Activated CD8-positive, alpha-beta memory T cell treated with anti-CD3 and anti-CD28 coated beads, Interleukin-2, amount 10 ng/mL, durations not matched to agents 7 days and 5 days (primary cell): ENCODE measurements around the gene FTO. TPM values are rescaled to one million over a fixed set of nuclear protein-coding genes. Genes with fewer than 3 reads are reported as not detected.

ENCODE experiments used
- ATAC-seq: fragments of 150-1000 bp; cut with Tn5 transposase; one replicate; pipeline ENCODE4 v1.10.0; 2021; ENCODE audit warnings: moderate library complexity
- CTCF ChIA-PET: fragments of 350-600 bp; sonication (Branson Sonifier 250); formaldehyde crosslinking; loops from one replicate; lab custom pipeline; 2021; ENCODE audit warnings: antibody characterized with exemption; lab: Charles Lee
- DNase-seq: peaks from one replicate; pipeline ENCODE4 v3.0.0-alpha.2; 2020
- H3K27ac Mint-ChIP-seq: one replicate; pipeline ENCODE4 v1.8.0; 2021; ENCODE audit warnings: mild to moderate bottlenecking, mixed read lengths
- H3K27me3 Mint-ChIP-seq: one replicate; pipeline ENCODE4 v1.8.0; 2021; ENCODE audit warnings: mixed read lengths
- H3K36me3 Mint-ChIP-seq: one replicate; pipeline ENCODE4 v1.8.0; 2021; ENCODE audit warnings: mild to moderate bottlenecking, mixed read lengths
- H3K4me1 Mint-ChIP-seq: one replicate; pipeline ENCODE4 v1.8.0; 2021; ENCODE audit warnings: mixed read lengths
- H3K4me3 Mint-ChIP-seq: one replicate; pipeline ENCODE4 v1.8.0; 2021; ENCODE audit warnings: mild to moderate bottlenecking, moderate library complexity, mixed read lengths
- H3K9me3 Mint-ChIP-seq: one replicate; pipeline ENCODE4 v1.8.0; 2022; ENCODE audit warnings: low read depth, mixed read lengths
- total RNA-seq, 2 experiments: library from RNA; stranded (reverse); gene quantifications; one replicate each; pipeline ENCODE4 v1.2.3, GENCODE V29; 2021

The FTO gene
- total RNA-seq, 2 experiments from 2014 or later: 47.4 to 57.7 TPM

- Mint-ChIP-seq H3K27me3 (no peaks in the 10 kb centered on the region), H3K4me3 (no peak overlapping the region), H3K9me3 (no peaks in the 10 kb centered on the region), H3K36me3 (peaks cover 2% of the 10 kb centered on the region), H3K27ac (peak overlapping the region; percentile 30), H3K4me1 (peaks cover 25% of the 10 kb centered on the region)
- peak; percentile 43 for DNase-seq
- peak; percentile 84 for ATAC-seq
- CTCF ChIA-PET: no interaction called here
Observed at GRCh38 chr16:53768593-53768992, 64.6 kb downstream of the FTO start.

GRCh38 chr16:53769185-53769584 lies 65.2 kb downstream of the FTO start:
- Mint-ChIP-seq H3K27me3 (no peaks in the 10 kb centered on the region), H3K36me3 (no peaks in the 10 kb centered on the region), H3K9me3 (no peaks in the 10 kb centered on the region), H3K4me3 (no peak overlapping the region), H3K27ac (no peak overlapping the region), H3K4me1 (peaks cover 21% of the 10 kb centered on the region)
- CTCF ChIA-PET: interaction anchor here (1.3 kb wide), 1 partner anchor 14 kb away, joined by 5 read pairs; no protein-coding TSS in a partner anchor
- ATAC-seq: no peak
- no peak for DNase-seq

- CTCF ChIA-PET: interaction anchor here (1.3 kb wide), 1 partner anchor 13 kb away, joined by 5 read pairs; no protein-coding TSS in a partner anchor
Observed at GRCh38 chr16:53769787-53770186, 65.8 kb downstream of the FTO start.

DNA sequence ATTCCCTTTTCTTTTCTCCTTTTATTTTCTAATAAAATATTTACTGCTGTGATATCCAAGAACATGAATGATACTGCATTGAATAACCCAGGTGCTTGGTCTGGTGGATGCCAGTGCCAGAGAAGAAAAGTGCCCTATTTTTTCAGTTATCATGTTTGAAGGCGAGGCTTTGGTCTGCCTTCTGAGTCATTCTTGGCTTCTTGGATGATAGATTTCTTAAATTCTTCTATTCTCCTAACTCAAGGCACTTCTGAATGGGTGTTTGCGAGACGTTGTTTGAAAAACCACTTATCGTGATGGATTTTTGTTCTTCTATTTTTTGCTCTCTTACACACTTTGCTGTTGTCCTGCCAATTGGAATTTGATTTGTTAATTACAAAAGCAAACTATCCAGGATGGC lies 66.7 kb downstream of the FTO start:
- CTCF ChIA-PET: no interaction called here
- Mint-ChIP-seq H3K36me3 (no peaks in the 10 kb centered on the region), H3K27ac (no peak overlapping the region), H3K4me1 (peaks cover 26% of the 10 kb centered on the region), H3K27me3 (no peaks in the 10 kb centered on the region), H3K4me3 (no peak overlapping the region), H3K9me3 (no peaks in the 10 kb centered on the region)
- ATAC-seq (no peak), DNase-seq (no peak)

More at GRCh38 chr16:53769787-53770186, 65.8 kb downstream of the FTO start:
- no peak overlapping the region for H3K27ac Mint-ChIP-seq
- no peaks in the 10 kb centered on the region for H3K36me3 Mint-ChIP-seq
- no peaks in the 10 kb centered on the region for H3K27me3 Mint-ChIP-seq
- peaks cover 26% of the 10 kb centered on the region for H3K4me1 Mint-ChIP-seq
- ATAC-seq (no peak), DNase-seq (no peak)
- no peaks in the 10 kb centered on the region for H3K9me3 Mint-ChIP-seq
- H3K4me3 Mint-ChIP-seq: no peak overlapping the region

DNA sequence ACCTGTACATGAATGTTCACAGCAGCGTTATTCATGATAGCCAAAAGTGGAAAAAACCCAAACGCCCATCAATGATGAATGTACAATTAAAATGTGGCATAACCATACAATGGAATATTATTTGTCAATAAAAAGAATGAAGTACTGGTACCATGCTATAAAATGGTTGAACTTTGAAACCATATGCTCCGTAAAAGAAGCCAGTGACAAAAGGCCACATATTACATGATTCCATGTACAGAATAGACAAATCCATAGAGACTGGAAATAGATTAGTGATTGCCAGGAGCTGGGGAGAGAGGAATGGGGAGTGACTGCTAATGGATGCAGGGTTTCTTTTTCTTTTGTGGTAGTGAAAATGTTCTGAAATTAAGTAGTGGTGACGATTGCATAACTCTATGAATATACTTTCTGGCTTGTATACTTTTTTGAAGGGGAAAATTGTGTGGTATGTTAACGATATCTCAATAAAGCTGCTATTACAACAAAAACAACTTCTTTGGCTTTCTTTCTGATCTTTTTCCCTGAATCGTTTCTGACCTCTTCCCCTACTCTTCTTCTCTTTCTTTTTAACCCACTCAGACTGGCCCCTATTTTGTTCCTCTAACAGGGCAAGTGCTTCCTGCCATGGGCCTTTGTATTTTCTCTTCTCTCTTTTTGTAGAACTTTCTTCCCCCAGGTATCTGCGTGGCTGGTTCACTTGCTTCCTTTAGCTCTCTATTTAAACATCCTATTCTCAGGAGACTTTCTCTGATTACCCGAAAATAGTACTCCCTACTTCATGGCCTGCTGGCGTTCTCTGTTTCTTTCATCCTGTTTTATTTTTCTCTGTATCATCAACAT lies 67.9 kb downstream of the FTO start:
- Mint-ChIP-seq H3K27ac (no peak overlapping the region), H3K36me3 (no peaks in the 10 kb centered on the region), H3K9me3 (no peaks in the 10 kb centered on the region), H3K4me1 (peaks cover 28% of the 10 kb centered on the region), H3K27me3 (no peaks in the 10 kb centered on the region), H3K4me3 (no peak overlapping the region)
- no peak for ATAC-seq
- CTCF ChIA-PET: interaction anchor here (1.9 kb wide), 1 partner anchor 120 kb away, joined by 8 read pairs; no protein-coding TSS in a partner anchor
- no peak for DNase-seq

DNA sequence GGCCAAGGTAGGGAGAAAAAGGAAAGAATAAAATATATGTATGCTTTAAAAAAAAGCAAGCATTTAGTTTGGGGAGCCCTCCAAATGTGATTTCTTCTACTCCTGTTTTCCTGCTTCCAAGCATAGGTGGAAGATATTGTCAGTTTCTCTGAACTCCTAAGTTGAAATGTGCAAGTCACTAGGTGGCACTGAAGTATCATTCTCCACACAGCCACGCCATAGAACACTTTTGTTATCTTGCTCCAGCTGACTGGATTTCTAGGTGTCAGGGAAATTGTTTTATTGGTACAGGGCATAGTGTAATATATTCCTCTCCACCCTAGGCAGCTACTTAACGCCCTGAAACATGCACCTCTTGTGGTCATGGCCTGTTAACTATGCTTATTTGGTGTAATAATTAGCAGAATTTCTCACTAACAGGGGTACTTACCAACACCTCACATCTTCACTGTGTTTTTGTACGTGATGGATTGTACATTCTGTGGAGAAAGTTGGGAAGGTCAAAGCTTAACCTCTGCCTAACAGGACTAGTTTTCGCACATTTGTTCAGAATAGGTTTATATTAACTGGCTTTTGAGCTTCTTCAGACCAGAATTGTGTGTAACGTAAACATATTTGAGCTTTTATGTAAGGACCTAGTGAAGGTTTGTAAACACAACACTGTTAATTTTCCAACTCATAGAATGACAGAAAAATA lies 69.3 kb downstream of the FTO start:
- H3K4me3 Mint-ChIP-seq: no peak overlapping the region
- H3K27ac Mint-ChIP-seq: no peak overlapping the region
- DNase-seq (no peak), ATAC-seq (no peak)
- H3K36me3 Mint-ChIP-seq: no peaks in the 10 kb centered on the region
- CTCF ChIA-PET: interaction anchor here (1.9 kb wide), 1 partner anchor 119 kb away, joined by 8 read pairs; no protein-coding TSS in a partner anchor
- no peaks in the 10 kb centered on the region for H3K27me3 Mint-ChIP-seq
- H3K4me1 Mint-ChIP-seq: peaks cover 22% of the 10 kb centered on the region
- H3K9me3 Mint-ChIP-seq: no peaks in the 10 kb centered on the region

GRCh38 chr16:53773881-53774280 lies 69.9 kb downstream of the FTO start:
- no peaks in the 10 kb centered on the region for H3K36me3 Mint-ChIP-seq
- no peaks in the 10 kb centered on the region for H3K27me3 Mint-ChIP-seq
- H3K9me3 Mint-ChIP-seq: no peaks in the 10 kb centered on the region
- no peak overlapping the region for H3K27ac Mint-ChIP-seq
- peaks cover 17% of the 10 kb centered on the region for H3K4me1 Mint-ChIP-seq
- ATAC-seq (no peak), DNase-seq (no peak)
- CTCF ChIA-PET: interaction anchor here (1.9 kb wide), 1 partner anchor 118 kb away, joined by 8 read pairs; no protein-coding TSS in a partner anchor
- no peak overlapping the region for H3K4me3 Mint-ChIP-seq

DNA sequence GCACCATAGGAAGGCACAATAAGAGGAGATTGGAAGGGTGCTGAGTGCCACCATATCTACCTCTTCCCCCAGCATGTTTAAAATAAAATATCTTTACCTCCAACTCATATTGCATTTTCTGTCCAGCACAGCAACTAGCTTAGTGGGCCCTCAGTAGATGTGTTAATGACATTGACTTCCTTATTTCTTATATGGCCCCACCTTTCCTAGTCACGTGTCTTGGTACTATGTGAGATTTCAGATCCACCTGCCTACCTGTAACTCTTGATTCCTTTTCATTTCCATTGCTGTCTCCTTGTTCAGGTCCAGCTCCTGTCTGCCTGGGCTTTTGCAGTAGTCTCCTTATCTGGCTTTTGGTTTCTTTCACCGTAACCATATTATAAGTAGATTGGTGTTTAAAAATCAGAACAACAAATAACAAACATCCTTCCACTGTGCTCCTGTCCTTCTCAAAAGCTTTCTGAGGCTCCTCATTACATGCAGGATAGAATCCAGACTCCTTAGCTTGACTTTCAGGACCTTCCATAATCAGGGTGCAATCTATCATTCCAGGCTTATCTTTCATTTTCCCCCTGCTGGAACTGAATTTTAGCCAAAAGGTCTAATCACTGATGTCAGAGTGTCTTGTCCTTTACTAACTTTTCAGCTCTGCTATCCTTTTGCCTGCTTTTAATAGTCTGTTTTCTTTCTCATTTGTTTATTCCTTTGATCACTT lies 71.3 kb downstream of the FTO start:
- Mint-ChIP-seq H3K4me1 (peaks cover 9% of the 10 kb centered on the region), H3K9me3 (no peaks in the 10 kb centered on the region), H3K27ac (no peak overlapping the region), H3K4me3 (no peak overlapping the region), H3K36me3 (no peaks in the 10 kb centered on the region), H3K27me3 (no peaks in the 10 kb centered on the region)
- ATAC-seq (no peak), DNase-seq (no peak)
- CTCF ChIA-PET: interaction anchor here (1.1 kb wide), 1 partner anchor 124 kb away, joined by 3 read pairs; no protein-coding TSS in a partner anchor

DNA sequence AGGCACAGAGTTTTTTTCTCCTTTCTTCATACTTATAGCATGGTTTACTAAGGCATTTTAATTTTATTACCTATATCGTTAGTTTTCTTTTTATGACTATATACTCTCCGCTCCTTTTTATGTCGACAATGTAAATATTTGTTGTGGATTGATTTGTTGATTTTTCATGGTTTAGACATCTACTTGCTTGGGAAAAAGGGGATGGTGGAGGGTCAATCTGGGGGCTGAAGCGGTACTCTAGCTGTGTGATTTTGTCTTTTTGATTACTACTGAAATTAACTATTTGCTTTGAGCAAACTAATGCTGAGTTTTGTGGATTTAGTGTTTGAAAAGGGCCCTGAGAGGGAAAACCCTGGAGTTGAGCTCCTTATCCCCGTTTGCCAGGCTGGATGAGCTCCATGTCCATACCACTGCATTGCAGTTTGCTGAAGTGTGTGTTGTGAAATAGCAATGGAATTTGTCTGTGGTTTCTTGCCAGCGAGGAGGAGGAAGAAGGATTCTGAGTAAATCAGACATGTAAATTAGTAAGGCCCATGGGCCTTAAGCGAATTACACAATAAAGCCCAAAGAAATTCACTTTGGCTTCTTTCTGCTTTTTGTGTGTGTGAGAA lies 72.0 kb downstream of the FTO start:
- Mint-ChIP-seq H3K4me3 (no peak overlapping the region), H3K27ac (no peak overlapping the region), H3K4me1 (peaks cover 9% of the 10 kb centered on the region), H3K9me3 (no peaks in the 10 kb centered on the region), H3K36me3 (no peaks in the 10 kb centered on the region), H3K27me3 (no peaks in the 10 kb centered on the region)
- ATAC-seq (no peak), DNase-seq (no peak)
- CTCF ChIA-PET: interaction anchor here (1.1 kb wide), 1 partner anchor 123 kb away, joined by 3 read pairs; no protein-coding TSS in a partner anchor

- Mint-ChIP-seq H3K9me3 (no peaks in the 10 kb centered on the region), H3K4me3 (no peak overlapping the region), H3K36me3 (no peaks in the 10 kb centered on the region), H3K4me1 (peaks cover 7% of the 10 kb centered on the region), H3K27ac (no peak overlapping the region), H3K27me3 (no peaks in the 10 kb centered on the region)
- CTCF ChIA-PET: no interaction called here
- ATAC-seq (no peak), DNase-seq (no peak)
Observed at GRCh38 chr16:53779186-53779585, 75.2 kb downstream of the FTO start.

GRCh38 chr16:53780051-53780450 lies 76.1 kb downstream of the FTO start:
- ATAC-seq: no peak
- Mint-ChIP-seq H3K27ac (no peak overlapping the region), H3K4me3 (no peak overlapping the region), H3K4me1 (peaks cover 2% of the 10 kb centered on the region), H3K36me3 (no peaks in the 10 kb centered on the region), H3K27me3 (no peaks in the 10 kb centered on the region), H3K9me3 (no peaks in the 10 kb centered on the region)
- no peak for DNase-seq
- CTCF ChIA-PET: no interaction called here

GRCh38 chr16:53781023-53781605 lies 77.2 kb downstream of the FTO start:
- H3K9me3 Mint-ChIP-seq: peaks cover 2% of the 10 kb centered on the region
- no peaks in the 10 kb centered on the region for H3K27me3 Mint-ChIP-seq
- DNase-seq: no peak
- ATAC-seq: no peak
- H3K27ac Mint-ChIP-seq: no peak overlapping the region
- no peak overlapping the region for H3K4me3 Mint-ChIP-seq
- CTCF ChIA-PET: no interaction called here
- H3K36me3 Mint-ChIP-seq: no peaks in the 10 kb centered on the region
- H3K4me1 Mint-ChIP-seq: no peaks in the 10 kb centered on the region
